ENCODE results near the gene MAP2. TPM values are rescaled to one million over a fixed set of nuclear protein-coding genes. Genes with fewer than 3 reads are reported as not detected.

MAP2 gene
- total and polyA plus RNA-seq, 10 of the 15 experiments (the other 5 are each of a cell fraction or from before 2014, with no cell fraction given), result 0.01 TPM; not detected in 9

GRCh38 chr2:209762563-209762962 lies 338.7 kb downstream of the MAP2 start:
- no peak for FAIRE-seq
- H3K9ac ChIP-seq (ENCODE audit: control insufficient read depth, insufficient read depth, low read length), result no peak overlapping the region
- no peak for DNase-seq (ENCODE audit: low read depth, low spot score)
- ChIA-PET CTCF (interaction anchor here (1.0 to 1.1 kb wide), 2 partner anchors 9 to 436 kb away, joined by 3 read pairs; no protein-coding TSS in a partner anchor), RAD21 (ENCODE audit: unreplicated experiment) (no interaction called here), POLR2A (no interaction called here), SMC1A (ENCODE audit: uncharacterized antibody, unreplicated experiment) (no interaction called here)
- H3K4me1 ChIP-seq (ENCODE audit: control insufficient read depth, insufficient read depth, low read length), result no peaks in the 10 kb centered on the region
- H4K20me1 ChIP-seq (ENCODE audit: control insufficient read depth, insufficient read depth), result no peaks in the 10 kb centered on the region
- no peak for ATAC-seq
- H3K27me3 ChIP-seq (replicated peaks in 1 of 2; ENCODE audit: control insufficient read depth in 2 of 2, insufficient read depth in 2 of 2, low read length in 1 of 2), result no peaks in the 10 kb centered on the region
- H3K4me3 ChIP-seq, result no peak overlapping the region
- H3K4me2 ChIP-seq (ENCODE audit: control insufficient read depth, insufficient read depth), result no peak overlapping the region
- intact Hi-C loops (cut with micrococcal nuclease; ENCODE audit: unreplicated experiment) (no loop called here), in situ Hi-C loops (cut with MboI) (no loop called here)
- no peak overlapping the region for H3K27ac ChIP-seq (ENCODE audit: control insufficient read depth, insufficient read depth)
- no peaks in the 10 kb centered on the region for H3K9me3 ChIP-seq (replicated peaks; ENCODE audit: control insufficient read depth, insufficient read depth, low read length)
- H3K79me2 ChIP-seq (ENCODE audit: control insufficient read depth, insufficient read depth, low read length), result no peaks in the 10 kb centered on the region
- no peak overlapping the region for H2AFZ ChIP-seq (ENCODE audit: control insufficient read depth, low read depth, low read length)
- no TSS peak for BruUV-seq (replicated peaks)
- TF ChIP-seq CTCF (IDR thresholded peaks at IDR 0.05 in 2 of 3, conservative IDR thresholded peaks at IDR 0.05 in 1 of 3; ENCODE audit: control insufficient read depth in 2 of 3, extremely low read depth in 1 of 3, insufficient read depth in 1 of 3, low read depth in 3 of 3, low read length in 3 of 3) (no peak), EED (IDR thresholded peaks at IDR 0.05; ENCODE audit: low read depth) (no peak), SUZ12 (IDR thresholded peaks at IDR 0.05; ENCODE audit: unreplicated experiment) (no peak), REST (IDR thresholded peaks at IDR 0.05; ENCODE audit: low read depth, low read length) (no peak), YY1 (IDR thresholded peaks at IDR 0.05; ENCODE audit: low read depth, low read length) (no peak), ETV6 (conservative IDR thresholded peaks at IDR 0.05 in 1 of 2, IDR thresholded peaks at IDR 0.05 in 1 of 2; ENCODE audit: borderline replicate concordance in 1 of 2, low read depth in 1 of 2) (no peak), POU2F2 (IDR thresholded peaks at IDR 0.05; ENCODE audit: borderline replicate concordance, low read depth, low read length) (no peak), FOS (IDR thresholded peaks at IDR 0.05; ENCODE audit: borderline replicate concordance, extremely low read depth, insufficient read length) (no peak), CHD1 (IDR thresholded peaks at IDR 0.05; ENCODE audit: low read depth, low read length) (no peak), ATF3 (IDR thresholded peaks at IDR 0.05; ENCODE audit: borderline replicate concordance, extremely low read depth, low read depth, low read length) (no peak), KDM1A (IDR thresholded peaks at IDR 0.05; ENCODE audit: borderline replicate concordance) (no peak)
- no peaks in the 10 kb centered on the region for H3K36me3 ChIP-seq (ENCODE audit: control insufficient read depth in 2 of 2, insufficient read depth in 2 of 2, low read length in 1 of 2)

All from GM12878 (cell line).